Activated B cell treated with CpG ODN at 0.5 μM for 24 hours (primary cell): ENCODE measurements around the gene VDR. TPM values are rescaled to one million over a fixed set of nuclear protein-coding genes. Genes with fewer than 3 reads are reported as not detected.

Experiments used
- ATAC-seq: fragments of 200-7000 bp; cut with Tn5 transposase; one replicate; pipeline ENCODE4 v1.10.0; 2021; ENCODE audit warnings: low read depth, mild to moderate bottlenecking, moderate library complexity
- CTCF ChIA-PET: fragments of 350-600 bp; sonication (Branson Sonifier 250); formaldehyde crosslinking; loops from one replicate; lab custom pipeline; 2021; ENCODE audit warnings: antibody characterized with exemption; lab: Charles Lee
- POLR2A ChIA-PET: fragments of 350-600 bp; sonication (Branson Sonifier 250); formaldehyde crosslinking; loops from one replicate; lab custom pipeline; 2021; ENCODE audit warnings: antibody characterized with exemption; lab: Charles Lee
- DNase-seq: peaks from one replicate; pipeline ENCODE4 v3.0.0; 2022
- H3K27ac Mint-ChIP-seq: one replicate; pipeline ENCODE4 v1.8.0; 2020; ENCODE audit warnings: mixed read lengths
- H3K27me3 Mint-ChIP-seq: one replicate; pipeline ENCODE4 v1.8.0; 2021; ENCODE audit warnings: mixed read lengths
- H3K36me3 Mint-ChIP-seq: one replicate; pipeline ENCODE4 v1.8.0; 2021; ENCODE audit warnings: low read depth, mixed read lengths
- H3K4me1 Mint-ChIP-seq: one replicate; pipeline ENCODE4 v1.8.0; 2021; ENCODE audit warnings: mixed read lengths
- H3K4me3 Mint-ChIP-seq: one replicate; pipeline ENCODE4 v1.8.0; 2020; ENCODE audit warnings: mild to moderate bottlenecking, mixed read lengths
- H3K9me3 Mint-ChIP-seq: one replicate; pipeline ENCODE4 v1.8.0; 2020; ENCODE audit warnings: mixed read lengths
- CTCF ChIP-seq: fragments of 200-600 bp; IDR thresholded peaks from one replicate; pipeline ENCODE4 v1.8.0; 2022; ENCODE audit warnings: antibody characterized with exemption, mild to moderate bottlenecking
- intact Hi-C: fragments of 100-400 bp; cut with micrococcal nuclease; formaldehyde crosslinking; loops from one replicate; pipeline ENCODE4 v1.15.1; 2024
- total RNA-seq: library from RNA; stranded (reverse); gene quantifications from 2 replicates; pipeline ENCODE4 v1.2.3, GENCODE V29; 2022

Gene VDR
- total RNA-seq, 1 donor from 2014 or later = 0.86 TPM

- ChIA-PET POLR2A (interaction anchor here (1.1 to 15.3 kb wide), 6 partner anchors 21 to 127 kb away, joined by 4 to 573 read pairs (median 4); partner anchors contain the start of gene HDAC7), CTCF (interaction anchor here (1.2 to 11.6 kb wide), 8 partner anchors 16 to 90 kb away, joined by 3 to 245 read pairs (median 32); partner anchors contain the start of genes HDAC7 and SLC48A1)
- no peak for ATAC-seq
- Mint-ChIP-seq H3K9me3 (no peaks in the 10 kb centered on the region), H3K27me3 (no peaks in the 10 kb centered on the region), H3K4me3 (no peak overlapping the region), H3K4me1 (peaks cover 72% of the 10 kb centered on the region), H3K36me3 (no peaks in the 10 kb centered on the region), H3K27ac (peak overlapping the region; percentile 70)
- DNase-seq = no peak
- intact Hi-C loops = no loop called here
- no peak for TF ChIP-seq CTCF
Measured at GRCh38 chr12:47834199-47834903, 70.4 kb downstream of the VDR start.

GRCh38 chr12:47833591-47834012 is 71.2 kb downstream of the VDR start:
- Mint-ChIP-seq H3K9me3 (no peaks in the 10 kb centered on the region), H3K4me1 (peaks cover 72% of the 10 kb centered on the region), H3K27me3 (no peaks in the 10 kb centered on the region), H3K27ac (peak overlapping the region; percentile 89), H3K4me3 (no peak overlapping the region), H3K36me3 (no peaks in the 10 kb centered on the region)
- ChIA-PET POLR2A (interaction anchor here (0.5 to 15.3 kb wide), 7 partner anchors 20 to 127 kb away, joined by 3 to 573 read pairs (median 7); partner anchors contain the start of genes HDAC7 and RPAP3), CTCF (interaction anchor here (1.2 to 11.6 kb wide), 7 partner anchors 15 to 89 kb away, joined by 3 to 245 read pairs (median 27); partner anchors contain the start of genes HDAC7 and SLC48A1)
- DNase-seq = no peak
- no peak for ATAC-seq
- intact Hi-C loops = no loop called here
- TF ChIP-seq CTCF = no peak

GRCh38 chr12:47832263-47832933 is 72.4 kb downstream of the VDR start:
- TF ChIP-seq CTCF = no peak
- H3K36me3 Mint-ChIP-seq = no peaks in the 10 kb centered on the region
- intact Hi-C loops = loop anchor here (1.0 kb wide), 3 partner anchors 13 to 24 kb away; partner anchors contain the start of gene HDAC7
- CTCF ChIA-PET = interaction anchor here (1.0 to 11.6 kb wide), 7 partner anchors 14 to 117 kb away, joined by 3 to 245 read pairs (median 20); partner anchors contain the start of gene HDAC7
- POLR2A ChIA-PET = interaction anchor here (0.7 to 15.3 kb wide), 12 partner anchors 9 to 354 kb away, joined by 3 to 573 read pairs (median 7); partner anchors contain the start of genes ASB8, HDAC7, RPAP3 and SLC48A1
- H3K9me3 Mint-ChIP-seq = no peaks in the 10 kb centered on the region
- DNase-seq (peak; percentile 50), ATAC-seq (peak; percentile 80)
- peaks cover 66% of the 10 kb centered on the region for H3K4me1 Mint-ChIP-seq
- H3K27me3 Mint-ChIP-seq = no peaks in the 10 kb centered on the region
- H3K27ac Mint-ChIP-seq = peak overlapping the region; percentile 89
- peak overlapping the region; percentile 58 for H3K4me3 Mint-ChIP-seq

GRCh38 chr12:47829584-47829983 is 75.2 kb downstream of the VDR start:
- CTCF ChIA-PET = interaction anchor here (5.4 kb wide), 1 partner anchor 11 kb away, joined by 27 read pairs; the partner anchor contains the start of gene HDAC7
- TF ChIP-seq CTCF = no peak
- Mint-ChIP-seq H3K27ac (no peak overlapping the region), H3K27me3 (no peaks in the 10 kb centered on the region), H3K4me3 (no peak overlapping the region), H3K9me3 (no peaks in the 10 kb centered on the region), H3K36me3 (no peaks in the 10 kb centered on the region), H3K4me1 (peaks cover 54% of the 10 kb centered on the region)
- POLR2A ChIA-PET = interaction anchor here (0.9 to 15.3 kb wide), 2 partner anchors 16 to 123 kb away, joined by 4 to 573 read pairs; partner anchors contain the start of genes HDAC7 and RPAP3
- ATAC-seq = no peak
- DNase-seq = no peak
- intact Hi-C loops = no loop called here
